ENCODE data around the gene PHYH. TPM values are rescaled to one million over a fixed set of nuclear protein-coding genes. Genes with fewer than 3 reads are reported as not detected.

Gene PHYH
- total RNA-seq, 4 donors from 2014 or later = 107 to 147 (median 143) TPM

DNA sequence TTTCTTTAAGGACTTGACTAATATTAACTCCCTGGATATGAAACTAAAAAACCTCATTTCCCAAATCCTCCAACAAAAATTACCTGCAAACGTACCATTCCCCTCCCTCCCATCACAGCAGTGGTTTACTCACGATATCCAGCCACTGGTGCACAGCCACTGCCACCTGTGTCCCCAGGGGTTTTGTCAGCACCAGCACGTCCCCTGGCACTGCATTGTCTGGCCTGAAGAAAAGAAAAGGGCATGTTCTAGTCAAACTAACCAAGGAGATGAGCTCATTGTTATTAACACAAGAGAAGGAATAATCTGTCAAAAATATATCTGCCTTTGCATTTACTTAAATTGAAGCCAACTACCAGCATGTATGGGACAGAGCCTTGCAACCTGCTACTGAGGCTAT is 29.7 kb upstream of the PHYH start:
- no peaks in the 10 kb centered on the region for H3K27me3 ChIP-seq
- H3K4me1 ChIP-seq = peaks cover 8 to 13% of the 10 kb centered on the region in 2 donors
- DNase-seq = no peak
- no peak for ATAC-seq
- H3K9me3 ChIP-seq = no peaks in the 10 kb centered on the region
- no peak overlapping the region for H3K27ac ChIP-seq
- intact Hi-C loops (cut with DNase I; ENCODE audit: low total_unique reads) (no loop called here), in situ Hi-C loops (cut with MboI; ENCODE audit: low sequenced_read_pairs in 4 of 4) (no loop called here)
- H3K4me3 ChIP-seq = no peak overlapping the region
- peaks cover 3 to 76% of the 10 kb centered on the region in 2 donors for H3K36me3 ChIP-seq
- no peak for TF ChIP-seq POLR2A (IDR thresholded peaks at IDR 0.05)

DNA sequence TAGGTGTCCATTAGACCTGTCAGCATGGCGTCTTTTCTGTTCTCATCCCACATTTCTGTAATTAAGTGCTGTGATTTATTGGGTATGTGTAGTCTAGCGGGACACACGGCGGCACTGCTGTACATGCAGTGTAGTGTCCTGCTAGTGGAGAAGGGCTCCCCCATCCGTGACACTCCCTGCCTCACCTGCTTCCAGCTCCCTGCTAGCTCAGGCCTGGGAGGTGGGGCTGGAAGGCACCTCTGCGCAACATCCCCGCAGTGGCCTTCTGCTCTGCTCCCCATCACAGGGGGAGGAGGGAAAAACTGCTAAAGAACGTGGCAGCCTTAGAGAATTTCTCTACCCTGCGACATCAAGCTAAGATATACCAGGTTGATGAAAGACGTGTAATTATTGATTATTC is 28.7 kb upstream of the PHYH start:
- Histone ChIP-seq H3K9me3 (no peaks in the 10 kb centered on the region), H3K36me3 (peaks cover 3 to 81% of the 10 kb centered on the region in 2 donors), H3K4me1 (peaks cover 8 to 13% of the 10 kb centered on the region in 2 donors), H3K4me3 (no peak overlapping the region), H3K27ac (no peak overlapping the region), H3K27me3 (no peaks in the 10 kb centered on the region)
- DNase-seq (no peak), ATAC-seq (no peak)
- intact Hi-C loops (cut with DNase I; ENCODE audit: low total_unique reads) = no loop called here
- in situ Hi-C loops (cut with MboI; ENCODE audit: low sequenced_read_pairs in 4 of 4) = no loop called here
- no peak for TF ChIP-seq POLR2A (IDR thresholded peaks at IDR 0.05)
- TF ChIP-seq, protein P1, sequence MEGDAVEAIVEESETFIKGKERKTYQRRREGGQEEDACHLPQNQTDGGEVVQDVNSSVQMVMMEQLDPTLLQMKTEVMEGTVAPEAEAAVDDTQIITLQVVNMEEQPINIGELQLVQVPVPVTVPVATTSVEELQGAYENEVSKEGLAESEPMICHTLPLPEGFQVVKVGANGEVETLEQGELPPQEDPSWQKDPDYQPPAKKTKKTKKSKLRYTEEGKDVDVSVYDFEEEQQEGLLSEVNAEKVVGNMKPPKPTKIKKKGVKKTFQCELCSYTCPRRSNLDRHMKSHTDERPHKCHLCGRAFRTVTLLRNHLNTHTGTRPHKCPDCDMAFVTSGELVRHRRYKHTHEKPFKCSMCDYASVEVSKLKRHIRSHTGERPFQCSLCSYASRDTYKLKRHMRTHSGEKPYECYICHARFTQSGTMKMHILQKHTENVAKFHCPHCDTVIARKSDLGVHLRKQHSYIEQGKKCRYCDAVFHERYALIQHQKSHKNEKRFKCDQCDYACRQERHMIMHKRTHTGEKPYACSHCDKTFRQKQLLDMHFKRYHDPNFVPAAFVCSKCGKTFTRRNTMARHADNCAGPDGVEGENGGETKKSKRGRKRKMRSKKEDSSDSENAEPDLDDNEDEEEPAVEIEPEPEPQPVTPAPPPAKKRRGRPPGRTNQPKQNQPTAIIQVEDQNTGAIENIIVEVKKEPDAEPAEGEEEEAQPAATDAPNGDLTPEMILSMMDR (IDR thresholded peaks at IDR 0.05 in 4 of 5, conservative IDR thresholded peaks at IDR 0.05 in 1 of 5) = no peak

DNA sequence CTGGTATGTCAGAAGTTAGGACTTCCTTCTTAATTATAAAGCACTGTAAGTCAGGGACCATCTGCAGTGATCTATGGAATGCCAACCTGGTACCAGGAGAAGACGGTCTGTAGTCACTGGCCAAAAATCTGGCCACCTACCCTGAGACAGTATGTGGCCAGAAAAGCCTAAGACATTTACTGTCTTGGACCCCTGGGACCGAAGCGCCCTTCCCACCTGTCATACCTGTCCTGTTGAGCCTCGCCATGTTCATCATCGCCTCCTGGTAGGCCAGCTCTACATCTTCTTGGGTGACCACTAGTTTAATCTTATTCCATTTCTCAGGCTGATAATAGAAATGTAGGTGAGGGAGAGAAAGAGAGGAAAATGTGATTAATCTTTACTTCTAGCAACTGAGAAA is 28.3 kb upstream of the PHYH start:
- no peak for TF ChIP-seq POLR2A (IDR thresholded peaks at IDR 0.05)
- H3K9me3 ChIP-seq = no peaks in the 10 kb centered on the region
- in situ Hi-C loops (cut with MboI; ENCODE audit: low sequenced_read_pairs in 4 of 4) (no loop called here), intact Hi-C loops (cut with DNase I; ENCODE audit: low total_unique reads) (no loop called here)
- no peak overlapping the region for H3K4me3 ChIP-seq
- DNase-seq (no peak), ATAC-seq (no peak)
- H3K27me3 ChIP-seq = no peaks in the 10 kb centered on the region
- peak overlapping the region in 3 of 4 donors; percentile 2 to 47 (median 27) for H3K27ac ChIP-seq
- peaks cover 3 to 81% of the 10 kb centered on the region in 2 donors for H3K36me3 ChIP-seq
- peaks cover 8 to 13% of the 10 kb centered on the region in 2 donors for H3K4me1 ChIP-seq

DNA sequence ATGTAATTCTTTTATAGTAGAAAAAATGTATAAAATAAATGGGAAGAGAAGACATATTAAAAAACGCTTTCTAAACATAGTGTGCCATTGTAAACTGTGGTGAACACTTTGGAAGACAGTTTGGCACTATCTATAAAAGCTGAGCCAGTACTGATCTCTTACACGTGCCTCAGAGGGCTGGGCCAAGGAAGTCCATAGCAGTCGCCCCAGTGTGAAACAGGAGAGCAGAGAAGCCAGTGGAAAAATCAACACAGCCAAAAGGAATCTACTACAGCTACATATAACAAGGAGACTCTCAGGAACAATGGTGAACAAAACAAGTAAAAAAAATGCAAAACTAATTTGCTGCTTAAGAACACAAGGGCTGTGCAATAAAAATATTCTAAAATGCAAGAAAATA is 27.7 kb upstream of the PHYH start:
- Histone ChIP-seq H3K27me3 (no peaks in the 10 kb centered on the region), H3K27ac (peak overlapping the region in 3 of 4 donors; percentile 2 to 62 (median 47)), H3K4me3 (no peak overlapping the region), H3K9me3 (no peaks in the 10 kb centered on the region), H3K36me3 (peaks cover 3 to 81% of the 10 kb centered on the region in 2 donors), H3K4me1 (peaks cover 8 to 13% of the 10 kb centered on the region in 2 donors)
- intact Hi-C loops (cut with DNase I; ENCODE audit: low total_unique reads) = no loop called here
- ATAC-seq = peak; percentile 75 to 87
- peak in 1 of 2 donors; percentile 32 for DNase-seq
- TF ChIP-seq, protein P1 (IDR thresholded peaks at IDR 0.05 in 4 of 5, conservative IDR thresholded peaks at IDR 0.05 in 1 of 5) = no peak
- TF ChIP-seq POLR2A (IDR thresholded peaks at IDR 0.05) = no peak
- in situ Hi-C loops (cut with MboI; ENCODE audit: low sequenced_read_pairs in 4 of 4) = no loop called here

DNA sequence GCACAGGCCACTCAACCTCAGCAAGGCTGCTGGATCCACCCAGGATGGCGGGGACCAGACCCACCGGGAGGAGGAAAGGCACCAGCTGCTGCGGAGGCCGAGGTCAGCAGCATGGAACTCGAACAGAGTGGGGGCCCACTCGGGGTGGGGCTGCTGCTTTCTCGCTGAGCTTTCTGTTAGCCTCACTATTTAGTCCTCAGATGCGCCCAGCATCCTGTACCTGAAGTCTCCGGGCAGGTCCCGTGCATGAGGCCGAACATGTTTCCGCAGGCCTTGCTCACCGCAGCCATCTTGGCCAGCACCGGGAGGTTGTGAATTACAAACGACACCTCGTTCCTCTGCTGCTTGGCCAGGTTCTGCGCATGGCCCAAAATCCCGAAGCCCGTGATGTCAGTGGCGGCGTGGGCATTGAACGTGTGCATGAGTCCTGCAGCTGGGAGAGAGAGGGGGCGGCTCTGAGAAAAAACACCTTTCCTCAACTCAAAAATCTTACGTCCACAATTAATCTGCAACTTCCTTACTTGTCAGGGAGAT is 22.8 kb upstream of the PHYH start:
- TF ChIP-seq, protein P1 (IDR thresholded peaks at IDR 0.05 in 4 of 5, conservative IDR thresholded peaks at IDR 0.05 in 1 of 5) = no peak
- TF ChIP-seq POLR2A (IDR thresholded peaks at IDR 0.05) = no peak
- intact Hi-C loops (cut with DNase I; ENCODE audit: low total_unique reads) (no loop called here), in situ Hi-C loops (cut with MboI; ENCODE audit: low sequenced_read_pairs in 4 of 4) (no loop called here)
- no peak for ATAC-seq
- H3K27me3 ChIP-seq = no peaks in the 10 kb centered on the region
- peaks cover 0 to 70% of the 10 kb centered on the region in 2 donors for H3K36me3 ChIP-seq
- H3K9me3 ChIP-seq = no peaks in the 10 kb centered on the region
- peaks cover 4 to 6% of the 10 kb centered on the region in 2 donors for H3K4me1 ChIP-seq
- no peak overlapping the region for H3K27ac ChIP-seq
- no peak overlapping the region for H3K4me3 ChIP-seq
- DNase-seq = no peak

DNA sequence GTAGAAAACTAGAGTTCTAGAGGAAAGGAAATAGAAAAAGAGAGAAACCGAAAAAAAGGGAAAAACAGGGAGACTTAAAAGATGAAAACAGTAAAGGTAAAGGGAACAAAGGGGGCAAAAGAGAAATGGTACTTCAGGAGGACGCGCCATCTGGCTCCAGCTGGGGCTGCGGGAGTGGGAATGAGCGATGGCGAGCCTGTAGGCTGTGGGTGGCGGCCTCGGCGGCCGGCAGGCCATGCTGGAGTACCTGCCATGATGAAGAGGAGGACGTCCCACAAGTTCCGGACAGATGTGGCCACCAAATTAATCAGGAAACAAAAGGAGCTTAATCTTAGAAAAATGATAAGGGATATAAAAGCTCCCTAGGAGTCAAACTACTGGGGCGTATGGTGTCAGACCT is 21.7 kb upstream of the PHYH start:
- peaks cover 0 to 68% of the 10 kb centered on the region in 2 donors for H3K36me3 ChIP-seq
- DNase-seq = no peak
- no peaks in the 10 kb centered on the region for H3K9me3 ChIP-seq
- no peak overlapping the region for H3K4me3 ChIP-seq
- no peak overlapping the region for H3K27ac ChIP-seq
- in situ Hi-C loops (cut with MboI; ENCODE audit: low sequenced_read_pairs in 4 of 4) (no loop called here), intact Hi-C loops (cut with DNase I; ENCODE audit: low total_unique reads) (no loop called here)
- H3K4me1 ChIP-seq = no peaks in the 10 kb centered on the region
- ATAC-seq = no peak
- H3K27me3 ChIP-seq = no peaks in the 10 kb centered on the region
- no peak for TF ChIP-seq POLR2A (IDR thresholded peaks at IDR 0.05)
- TF ChIP-seq, protein P1 (IDR thresholded peaks at IDR 0.05 in 4 of 5, conservative IDR thresholded peaks at IDR 0.05 in 1 of 5) = no peak

All from gastrocnemius medialis (tissue), 4 donors.